ENCODE results near the gene RBM11.

DNA sequence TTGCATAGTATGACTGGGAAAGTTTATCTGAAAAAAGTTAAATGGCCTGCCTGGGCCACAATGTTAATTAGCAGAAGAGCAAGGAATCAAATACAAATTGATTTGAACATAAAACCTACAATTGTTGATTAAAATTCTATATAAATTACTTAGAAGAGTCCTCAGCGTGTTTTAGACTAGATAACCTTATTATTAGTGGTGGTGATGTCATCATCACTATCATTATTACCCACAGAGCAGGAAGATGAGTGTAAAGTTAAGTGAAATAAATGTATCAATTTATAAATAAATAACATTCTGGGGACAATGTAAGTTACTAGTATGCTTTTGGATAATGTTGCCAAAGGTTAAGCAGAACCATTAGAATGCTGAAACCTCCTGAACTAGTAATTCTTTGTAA is 46.1 kb downstream of the RBM11 start:
- TF ChIP-seq, protein P1, sequence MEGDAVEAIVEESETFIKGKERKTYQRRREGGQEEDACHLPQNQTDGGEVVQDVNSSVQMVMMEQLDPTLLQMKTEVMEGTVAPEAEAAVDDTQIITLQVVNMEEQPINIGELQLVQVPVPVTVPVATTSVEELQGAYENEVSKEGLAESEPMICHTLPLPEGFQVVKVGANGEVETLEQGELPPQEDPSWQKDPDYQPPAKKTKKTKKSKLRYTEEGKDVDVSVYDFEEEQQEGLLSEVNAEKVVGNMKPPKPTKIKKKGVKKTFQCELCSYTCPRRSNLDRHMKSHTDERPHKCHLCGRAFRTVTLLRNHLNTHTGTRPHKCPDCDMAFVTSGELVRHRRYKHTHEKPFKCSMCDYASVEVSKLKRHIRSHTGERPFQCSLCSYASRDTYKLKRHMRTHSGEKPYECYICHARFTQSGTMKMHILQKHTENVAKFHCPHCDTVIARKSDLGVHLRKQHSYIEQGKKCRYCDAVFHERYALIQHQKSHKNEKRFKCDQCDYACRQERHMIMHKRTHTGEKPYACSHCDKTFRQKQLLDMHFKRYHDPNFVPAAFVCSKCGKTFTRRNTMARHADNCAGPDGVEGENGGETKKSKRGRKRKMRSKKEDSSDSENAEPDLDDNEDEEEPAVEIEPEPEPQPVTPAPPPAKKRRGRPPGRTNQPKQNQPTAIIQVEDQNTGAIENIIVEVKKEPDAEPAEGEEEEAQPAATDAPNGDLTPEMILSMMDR (IDR thresholded peaks at IDR 0.05) = no peak
- no peak for TF ChIP-seq POLR2AphosphoS5 (IDR thresholded peaks at IDR 0.05)

Data from breast epithelium (tissue), 3 donors.